Measurements from ENCODE around the gene TMEM120B.
"Not testable (repeated sequence)": the region's sequence is repeated elsewhere in the genome, so short reads cannot be mapped to it uniquely, and the experiment has no call there.

The TMEM120B gene

GRCh38 chr12:121789233-121789781 lies 76.8 kb downstream of the TMEM120B start:
- no peaks in the 10 kb centered on the region for H3K9me3 ChIP-seq (ENCODE audit: low read length)
- H3K27ac ChIP-seq (ENCODE audit: low read depth, low read length): no peak overlapping the region
- no peak overlapping the region for H3K4me3 ChIP-seq (ENCODE audit: low read depth in 1 of 2, low read length in 2 of 2)
- H3K36me3 ChIP-seq (ENCODE audit: insufficient read depth, low read length): no peaks in the 10 kb centered on the region
- H3K4me1 ChIP-seq (ENCODE audit: insufficient read depth, low read length): peaks cover 6% of the 10 kb centered on the region
- H3K27me3 ChIP-seq (ENCODE audit: control insufficient read depth in 1 of 2, insufficient read depth in 2 of 2, low read length in 2 of 2): no peaks in the 10 kb centered on the region
- H3K9ac ChIP-seq (ENCODE audit: low read length): no peak overlapping the region

- Histone ChIP-seq H3K27ac (ENCODE audit: low read depth, low read length) (no peak overlapping the region), H3K4me3 (ENCODE audit: low read depth in 1 of 2, low read length in 2 of 2) (no peak overlapping the region)
Observed at GRCh38 chr12:121789800-121790728, 77.5 kb downstream of the TMEM120B start.

DNA sequence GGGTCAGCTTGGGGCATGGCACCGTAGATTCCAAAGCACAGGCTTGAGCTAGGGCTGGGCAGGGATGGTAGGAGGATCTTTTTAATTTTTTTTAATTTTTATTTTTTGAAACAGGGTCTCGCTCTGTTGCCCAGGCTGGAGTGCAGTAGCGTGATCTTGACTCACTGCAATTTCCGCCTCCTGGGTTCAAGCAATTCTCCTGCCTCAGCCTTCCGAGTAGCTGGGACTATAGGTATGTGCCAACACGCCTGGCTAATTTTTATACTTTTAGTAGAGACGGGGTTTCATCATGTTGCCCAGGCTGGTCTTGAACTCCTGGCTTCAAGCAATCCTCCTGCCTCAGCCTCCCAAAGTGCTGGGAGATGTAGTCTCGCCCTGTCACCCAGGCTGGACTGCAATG lies 78.2 kb downstream of the TMEM120B start:
- H3K27ac ChIP-seq (ENCODE audit: low read depth, low read length): not testable (repeated sequence)
- peaks cover 21% of the 10 kb centered on the region for H3K4me1 ChIP-seq (ENCODE audit: insufficient read depth, low read length)

More at GRCh38 chr12:121789800-121790728, 77.5 kb downstream of the TMEM120B start:
- Histone ChIP-seq H3K9ac (ENCODE audit: low read length) (no peak overlapping the region), H3K9me3 (ENCODE audit: low read length) (no peaks in the 10 kb centered on the region), H3K4me1 (ENCODE audit: insufficient read depth, low read length) (peaks cover 14% of the 10 kb centered on the region), H3K27me3 (ENCODE audit: control insufficient read depth in 1 of 2, insufficient read depth in 2 of 2, low read length in 2 of 2) (no peaks in the 10 kb centered on the region), H3K36me3 (ENCODE audit: insufficient read depth, low read length) (peaks cover under 1% of the 10 kb centered on the region)

GRCh38 chr12:121791671-121792551 lies 79.4 kb downstream of the TMEM120B start:
- peaks cover 32% of the 10 kb centered on the region for H3K4me1 ChIP-seq (ENCODE audit: insufficient read depth, low read length)
- peaks cover 12% of the 10 kb centered on the region for H3K36me3 ChIP-seq (ENCODE audit: insufficient read depth, low read length)
- H3K27ac ChIP-seq (ENCODE audit: low read depth, low read length): peak overlapping the region; percentile 66
- no peaks in the 10 kb centered on the region for H3K27me3 ChIP-seq (ENCODE audit: control insufficient read depth in 1 of 2, insufficient read depth in 2 of 2, low read length in 2 of 2)
- no peak overlapping the region for H3K9ac ChIP-seq (ENCODE audit: low read length)
- no peak overlapping the region for H3K4me3 ChIP-seq (ENCODE audit: low read depth in 1 of 2, low read length in 2 of 2)
- H3K9me3 ChIP-seq (ENCODE audit: low read length): no peaks in the 10 kb centered on the region

More for the DNA sequence above, 78.2 kb downstream of the TMEM120B start:
- not testable (repeated sequence) for H3K27me3 ChIP-seq (ENCODE audit: control insufficient read depth in 1 of 2, insufficient read depth in 2 of 2, low read length in 2 of 2); H3K9ac ChIP-seq (ENCODE audit: low read length); H3K4me3 ChIP-seq (ENCODE audit: low read depth in 1 of 2, low read length in 2 of 2); H3K9me3 ChIP-seq (ENCODE audit: low read length); H3K36me3 ChIP-seq (ENCODE audit: insufficient read depth, low read length)

GRCh38 chr12:121792607-121793439 lies 80.3 kb downstream of the TMEM120B start:
- H3K27me3 ChIP-seq (ENCODE audit: control insufficient read depth in 1 of 2, insufficient read depth in 2 of 2, low read length in 2 of 2): no peaks in the 10 kb centered on the region
- H3K4me3 ChIP-seq (ENCODE audit: low read depth in 1 of 2, low read length in 2 of 2): peak overlapping the region; percentile 77 to 80
- peaks cover 12% of the 10 kb centered on the region for H3K36me3 ChIP-seq (ENCODE audit: insufficient read depth, low read length)
- H3K9me3 ChIP-seq (ENCODE audit: low read length): no peaks in the 10 kb centered on the region
- H3K9ac ChIP-seq (ENCODE audit: low read length): no peak overlapping the region
- peaks cover 41% of the 10 kb centered on the region for H3K4me1 ChIP-seq (ENCODE audit: insufficient read depth, low read length)
- peak overlapping the region; percentile 66 for H3K27ac ChIP-seq (ENCODE audit: low read depth, low read length)

GRCh38 chr12:121793440-121793837 lies 80.9 kb downstream of the TMEM120B start, which contains the start of gene RHOF:
TSS of gene RHOF (minus strand) at chr12:121793688. CDS start at chr12:121793633, 55 bp downstream.
- Histone ChIP-seq H3K27ac (ENCODE audit: low read depth, low read length) (peak within 1 kb of the TSS; percentile 85), H3K27me3 (ENCODE audit: control insufficient read depth in 1 of 2, insufficient read depth in 2 of 2, low read length in 2 of 2) (no peaks in the 10 kb centered on the region), H3K9ac (ENCODE audit: low read length) (peak within 1 kb of the TSS; percentile 38), H3K36me3 (ENCODE audit: insufficient read depth, low read length) (peaks cover 14% of the 10 kb centered on the region), H3K9me3 (ENCODE audit: low read length) (no peaks in the 10 kb centered on the region), H3K4me3 (ENCODE audit: low read depth in 1 of 2, low read length in 2 of 2) (peak within 1 kb of the TSS; percentile 77 to 80), H3K4me1 (ENCODE audit: insufficient read depth, low read length) (peaks cover 47% of the 10 kb centered on the region)

DNA sequence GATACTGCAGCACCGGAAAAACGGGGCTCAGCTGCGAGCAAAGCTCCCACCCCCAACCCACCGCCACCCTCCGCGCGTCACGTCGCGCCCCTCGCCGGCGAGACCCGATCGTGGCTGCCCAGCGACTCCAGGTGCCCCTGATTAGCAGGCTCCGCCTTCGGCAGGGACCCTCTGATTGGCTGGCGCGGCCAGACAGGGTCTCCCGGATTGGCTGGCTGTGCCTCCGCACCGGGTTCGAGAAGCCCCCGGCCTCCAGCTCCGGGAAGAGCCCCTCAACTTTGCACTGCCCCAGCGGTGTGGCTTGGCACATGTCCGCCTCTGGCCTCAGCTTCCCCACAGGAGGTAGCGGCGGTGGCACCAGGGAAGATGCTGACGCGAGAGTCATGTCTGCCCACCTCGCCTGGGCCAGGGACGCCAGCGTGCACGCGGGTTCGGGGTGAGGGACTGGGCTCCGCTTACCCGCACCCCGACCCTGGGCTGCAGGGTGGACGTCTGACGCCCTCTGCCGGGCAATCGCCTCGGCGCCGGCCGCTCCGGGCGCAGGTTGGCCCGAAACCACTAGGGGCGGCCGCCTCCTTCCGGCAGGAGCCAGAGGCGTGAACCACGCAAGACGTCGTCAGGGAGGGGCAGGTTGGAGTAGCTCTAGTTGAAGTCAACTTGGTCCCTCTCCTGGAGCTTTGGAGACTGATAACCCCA lies 81.4 kb downstream of the TMEM120B start:
- H3K4me1 ChIP-seq (ENCODE audit: insufficient read depth, low read length): peaks cover 53% of the 10 kb centered on the region
- peak overlapping the region; percentile 85 for H3K27ac ChIP-seq (ENCODE audit: low read depth, low read length)
- no peaks in the 10 kb centered on the region for H3K27me3 ChIP-seq (ENCODE audit: control insufficient read depth in 1 of 2, insufficient read depth in 2 of 2, low read length in 2 of 2)
- peaks cover 17% of the 10 kb centered on the region for H3K36me3 ChIP-seq (ENCODE audit: insufficient read depth, low read length)
- no peaks in the 10 kb centered on the region for H3K9me3 ChIP-seq (ENCODE audit: low read length)
- H3K4me3 ChIP-seq (ENCODE audit: low read depth in 1 of 2, low read length in 2 of 2): peak overlapping the region; percentile 77 to 80
- H3K9ac ChIP-seq (ENCODE audit: low read length): peak overlapping the region; percentile 21

GRCh38 chr12:121794534-121795033 lies 82.0 kb downstream of the TMEM120B start:
- peaks cover 17% of the 10 kb centered on the region for H3K36me3 ChIP-seq (ENCODE audit: insufficient read depth, low read length)
- peaks cover 56% of the 10 kb centered on the region for H3K4me1 ChIP-seq (ENCODE audit: insufficient read depth, low read length)
- H3K27me3 ChIP-seq (ENCODE audit: control insufficient read depth in 1 of 2, insufficient read depth in 2 of 2, low read length in 2 of 2): no peaks in the 10 kb centered on the region
- H3K27ac ChIP-seq (ENCODE audit: low read depth, low read length): peak overlapping the region; percentile 85
- peak overlapping the region; percentile 38 for H3K9ac ChIP-seq (ENCODE audit: low read length)
- H3K9me3 ChIP-seq (ENCODE audit: low read length): no peaks in the 10 kb centered on the region
- H3K4me3 ChIP-seq (ENCODE audit: low read depth in 1 of 2, low read length in 2 of 2): peak overlapping the region in 1 of 2 donors; percentile 51

DNA sequence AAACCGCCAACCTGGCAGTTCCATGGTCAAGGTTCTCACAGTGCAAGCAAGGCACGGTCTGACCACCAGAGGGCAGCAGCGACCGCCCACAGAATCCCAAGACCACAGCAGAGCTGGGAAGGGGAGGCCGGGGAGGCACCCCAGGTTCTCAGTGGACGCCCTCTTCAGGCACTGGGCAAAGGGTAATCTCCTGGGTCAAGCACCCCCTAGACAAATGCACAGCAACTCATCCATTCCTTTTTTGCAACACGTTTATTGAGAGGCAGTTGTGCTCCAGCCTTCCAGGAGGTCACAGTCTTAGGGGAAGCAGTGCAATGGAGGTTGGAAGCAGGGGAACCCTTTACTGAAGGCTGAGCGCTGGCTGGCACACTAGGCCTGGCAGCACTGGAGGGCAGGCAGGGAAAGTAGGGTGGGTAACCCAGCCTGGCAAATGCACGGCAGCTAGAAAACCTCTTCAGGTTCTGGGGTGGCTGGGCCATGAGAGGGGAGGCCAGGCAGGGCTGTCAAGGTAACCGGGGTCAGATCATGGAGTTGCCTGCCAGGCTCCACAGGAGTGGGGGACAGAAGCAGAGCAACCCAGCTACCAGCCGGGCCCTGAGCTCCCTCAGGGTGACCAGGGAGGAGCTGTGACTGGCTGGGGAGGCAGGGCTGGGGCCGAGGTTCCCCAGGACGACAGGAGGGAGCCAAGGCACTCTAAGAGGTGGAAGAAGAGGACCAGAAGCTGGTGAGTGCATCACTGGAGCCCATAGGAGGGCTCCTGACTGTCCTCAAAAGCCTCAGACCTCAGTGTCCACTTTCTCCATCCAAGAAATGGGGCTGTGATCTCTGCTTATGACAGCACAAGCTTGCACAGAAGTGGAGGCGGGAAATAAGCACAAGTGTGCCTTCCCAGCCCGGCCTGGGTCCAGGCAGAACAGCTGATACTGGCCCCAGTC lies 82.7 kb downstream of the TMEM120B start:
- Histone ChIP-seq H3K36me3 (ENCODE audit: insufficient read depth, low read length) (peaks cover 17% of the 10 kb centered on the region), H3K27ac (ENCODE audit: low read depth, low read length) (peak overlapping the region; percentile 85), H3K4me1 (ENCODE audit: insufficient read depth, low read length) (peaks cover 56% of the 10 kb centered on the region), H3K27me3 (ENCODE audit: control insufficient read depth in 1 of 2, insufficient read depth in 2 of 2, low read length in 2 of 2) (no peaks in the 10 kb centered on the region), H3K4me3 (ENCODE audit: low read depth in 1 of 2, low read length in 2 of 2) (peak overlapping the region in 1 of 2 donors; percentile 51), H3K9me3 (ENCODE audit: low read length) (no peaks in the 10 kb centered on the region), H3K9ac (ENCODE audit: low read length) (peak overlapping the region; percentile 38)

Measured in muscle layer of colon (tissue), 2 donors.